DMS153 treated with DMSO at 0.1 percent for 48 hours (cell line): Measurements from ENCODE around the gene CNN2.

Source experiments
- DNase-seq: peaks from one replicate; lab custom pipeline; 2025; ENCODE audit not compliant: unreplicated experiment; lab: John Stamatoyannopoulos, UW

CNN2 gene

DNA sequence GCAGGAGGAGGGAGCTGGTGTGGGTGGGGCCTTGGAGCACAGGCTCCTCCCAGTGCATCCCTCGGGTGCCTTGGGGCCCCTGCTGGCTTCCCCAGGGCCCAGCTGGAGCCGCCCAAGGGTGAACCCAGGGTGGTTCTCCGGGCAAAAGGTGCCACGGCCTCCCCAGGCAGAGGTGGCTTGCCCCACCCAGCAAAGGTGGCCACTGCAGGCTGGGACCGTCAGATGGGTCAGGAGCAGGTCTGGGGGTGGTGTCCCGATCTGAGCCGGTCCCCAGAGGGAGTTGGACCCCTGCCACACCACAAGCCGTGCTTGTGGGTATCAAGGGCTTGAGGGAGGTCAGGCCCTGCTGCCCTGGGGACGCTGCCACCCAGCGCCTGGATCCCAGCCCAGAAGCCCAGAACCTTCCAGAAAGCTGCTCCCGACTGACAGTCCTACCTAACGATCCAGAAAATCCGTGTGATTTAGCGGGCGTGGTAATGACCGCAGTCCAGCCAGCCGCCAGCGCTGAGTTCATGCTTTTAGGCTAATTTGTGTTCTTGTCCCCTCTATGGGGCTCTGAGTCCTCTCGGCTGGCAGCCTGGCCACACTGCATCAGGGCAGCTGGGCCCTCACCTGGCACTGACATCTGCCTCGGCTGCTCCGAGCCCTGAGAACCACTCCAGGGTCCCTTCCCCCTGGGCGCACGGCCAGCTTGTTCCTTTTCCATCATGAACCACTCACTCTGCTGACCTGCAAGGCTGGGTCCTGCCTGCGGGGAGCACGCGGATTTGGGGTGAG lies 31.2 kb upstream of the CNN2 start:
- DNase-seq, result no peak

DNA sequence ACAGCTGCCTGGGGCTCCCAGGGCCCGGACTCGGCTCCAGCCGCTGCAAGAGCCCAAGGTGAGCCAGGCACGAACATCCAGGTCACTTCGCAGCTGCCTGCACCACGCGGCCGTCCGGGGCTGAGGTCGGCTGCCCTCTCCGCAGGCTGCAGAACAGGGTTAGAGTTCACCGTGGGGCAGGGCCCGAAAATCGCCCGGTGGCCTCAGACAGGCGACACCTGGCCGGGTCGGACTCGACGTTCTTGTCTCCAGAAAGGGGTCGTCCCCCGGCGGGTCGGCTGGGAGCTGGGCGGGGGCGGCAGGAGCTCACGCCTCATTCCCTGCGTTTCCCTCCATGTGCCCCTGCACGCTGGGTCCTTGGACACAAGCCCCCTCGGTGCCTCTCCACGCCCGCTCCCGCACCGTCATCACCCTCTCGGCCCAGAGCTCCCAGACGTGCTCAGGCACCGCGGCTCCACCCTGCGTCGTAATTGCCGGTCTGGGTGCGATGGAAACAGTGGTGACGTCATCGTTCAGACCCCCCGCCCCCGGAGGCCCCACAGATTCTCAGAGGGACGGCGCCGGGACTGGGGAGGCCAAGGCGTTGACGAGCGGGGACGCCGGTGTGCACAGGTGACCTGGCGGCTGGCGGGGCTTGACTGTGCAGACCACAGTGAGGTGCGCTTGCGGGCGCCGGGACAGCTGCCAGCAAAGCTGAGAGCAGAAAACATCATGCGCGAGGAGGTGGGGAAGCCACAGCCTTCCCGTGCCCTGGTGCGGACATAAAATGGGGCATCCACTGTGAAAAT lies 30.2 kb upstream of the CNN2 start:
- no peak for DNase-seq

DNA sequence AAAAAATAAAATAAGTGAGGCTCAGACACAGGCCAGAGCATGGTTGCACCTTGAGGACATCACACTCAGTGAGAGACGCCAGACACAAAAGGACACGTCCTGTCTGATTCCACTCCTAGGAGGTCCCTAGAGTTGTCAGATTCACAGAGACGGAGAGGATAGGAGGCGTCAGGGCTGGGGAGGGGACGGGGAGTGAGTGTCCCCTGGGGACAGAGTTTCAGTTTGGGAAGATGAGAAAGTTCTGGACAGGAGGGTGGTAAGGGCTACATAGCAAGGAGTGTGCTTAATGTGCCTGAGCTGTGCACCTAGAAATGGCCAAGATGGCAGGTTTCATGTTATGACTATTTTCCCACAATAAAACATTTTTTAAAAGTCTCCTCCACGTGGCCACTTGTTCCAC lies 28.3 kb upstream of the CNN2 start:
- no peak for DNase-seq

DNA sequence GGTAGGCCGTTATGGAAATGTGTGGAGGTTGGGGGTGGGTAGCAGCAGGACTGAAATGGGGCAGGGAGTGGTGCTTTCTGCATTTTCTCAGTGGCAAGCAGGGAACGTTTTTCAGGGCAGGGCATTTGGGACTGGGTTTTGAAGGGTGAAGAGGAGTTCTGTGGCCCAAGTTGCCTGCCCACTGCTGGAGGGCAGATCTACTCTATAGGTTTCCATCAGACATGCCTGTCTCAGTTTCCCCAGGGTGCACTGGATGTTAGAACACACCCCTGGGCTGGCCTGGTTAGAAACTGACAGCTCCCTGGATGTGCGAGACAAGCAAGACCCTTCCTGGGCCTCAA lies 27.1 kb upstream of the CNN2 start:
- DNase-seq, result no peak

DNA sequence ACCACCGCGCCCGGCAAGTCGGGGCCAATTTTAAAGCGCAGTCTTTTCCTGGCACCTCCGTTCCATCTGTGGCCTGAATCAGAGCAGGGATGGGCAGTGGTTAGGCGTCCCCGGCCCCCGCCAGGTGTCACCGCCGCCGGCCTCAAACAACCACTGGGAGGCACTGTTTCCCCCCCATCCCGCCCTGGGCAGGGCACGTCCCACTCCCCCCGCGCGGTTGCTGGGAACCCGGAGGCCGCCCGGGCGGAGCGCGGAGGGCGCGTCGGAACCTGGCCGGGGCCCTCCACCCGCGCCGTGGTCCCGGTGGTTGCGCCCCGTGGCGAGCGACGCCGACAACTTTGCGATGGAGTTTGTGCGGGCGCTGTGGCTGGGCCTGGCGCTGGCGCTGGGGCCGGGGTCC lies 26.3 kb upstream of the CNN2 start, which contains the start of gene GRIN3B:
Gene GRIN3B (plus strand): TSS at position 325 of the 400 bp plus-strand sequence. CDS start 19 bp downstream, at position 344.
- DNase-seq, result no peak

DNA sequence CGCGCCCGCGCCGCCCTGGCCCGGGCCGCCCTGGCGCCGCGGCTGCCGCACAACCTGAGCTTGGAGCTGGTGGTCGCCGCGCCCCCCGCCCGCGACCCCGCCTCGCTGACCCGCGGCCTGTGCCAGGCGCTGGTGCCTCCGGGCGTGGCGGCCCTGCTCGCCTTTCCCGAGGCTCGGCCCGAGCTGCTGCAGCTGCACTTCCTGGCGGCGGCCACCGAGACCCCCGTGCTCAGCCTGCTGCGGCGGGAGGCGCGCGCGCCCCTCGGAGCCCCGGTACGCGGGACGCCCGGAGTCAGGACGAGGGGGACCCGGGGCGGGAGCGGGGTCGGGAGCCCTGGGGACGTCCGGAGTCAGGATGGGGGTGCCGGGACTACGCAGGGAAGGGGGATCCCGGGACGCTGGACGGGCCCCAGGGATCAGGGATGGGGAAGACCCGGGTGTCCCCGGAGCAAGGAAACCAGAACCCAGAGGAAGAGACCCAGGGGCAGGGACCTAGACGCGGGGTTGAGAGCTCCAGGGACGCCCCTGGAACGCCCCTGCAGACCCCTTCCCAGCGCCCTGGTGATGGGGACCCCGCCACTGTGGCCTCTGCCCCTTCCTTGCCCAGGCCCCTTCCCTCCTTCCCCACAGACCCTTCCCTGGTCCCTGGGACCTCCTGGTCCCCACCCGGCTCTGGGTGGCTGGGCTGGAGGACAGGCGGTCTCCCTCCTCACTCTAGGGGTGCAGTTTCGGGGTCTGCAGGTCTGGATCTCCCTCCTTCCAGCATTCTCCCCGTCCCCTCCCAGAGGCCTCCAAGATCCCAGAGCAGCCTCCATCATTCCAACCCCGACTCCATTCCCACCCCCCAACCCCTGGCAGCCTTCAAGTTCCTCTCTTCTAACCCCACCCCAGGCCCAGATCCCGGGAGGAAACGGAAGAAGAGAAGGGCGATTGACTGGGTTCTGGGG lies 25.5 kb upstream of the CNN2 start:
- DNase-seq, result no peak

DNA sequence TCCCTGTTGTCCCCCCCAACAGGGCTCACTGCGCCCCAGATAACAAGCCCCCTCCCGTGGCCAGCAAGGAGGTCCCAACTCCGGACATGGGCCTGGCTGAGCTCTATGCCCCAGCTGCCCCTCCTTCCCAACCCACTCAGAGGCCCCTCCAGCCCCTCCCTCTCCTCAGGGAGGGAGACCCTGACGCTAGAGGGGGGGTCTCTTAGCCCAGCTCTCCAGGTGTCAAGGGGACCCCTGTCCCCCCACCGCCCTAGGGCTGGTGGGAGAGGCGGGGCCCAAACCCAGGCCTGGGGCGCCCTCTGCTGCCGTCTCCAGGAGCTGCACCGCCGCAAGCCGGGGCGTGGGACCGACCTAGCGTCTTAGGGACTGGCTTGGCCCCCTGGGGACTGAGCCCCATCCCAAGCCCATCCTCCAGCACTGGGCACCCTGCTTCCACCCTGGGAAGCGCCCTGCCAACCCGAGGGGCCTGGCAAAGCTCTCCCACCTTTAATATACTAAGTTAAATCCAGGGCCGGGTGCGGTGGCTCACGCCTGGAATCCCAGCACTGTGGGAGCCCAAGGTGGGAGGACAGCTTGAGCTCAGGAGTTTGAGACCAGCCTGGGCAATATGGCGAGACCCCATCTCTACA lies 24.8 kb upstream of the CNN2 start:
- no peak for DNase-seq

DNA sequence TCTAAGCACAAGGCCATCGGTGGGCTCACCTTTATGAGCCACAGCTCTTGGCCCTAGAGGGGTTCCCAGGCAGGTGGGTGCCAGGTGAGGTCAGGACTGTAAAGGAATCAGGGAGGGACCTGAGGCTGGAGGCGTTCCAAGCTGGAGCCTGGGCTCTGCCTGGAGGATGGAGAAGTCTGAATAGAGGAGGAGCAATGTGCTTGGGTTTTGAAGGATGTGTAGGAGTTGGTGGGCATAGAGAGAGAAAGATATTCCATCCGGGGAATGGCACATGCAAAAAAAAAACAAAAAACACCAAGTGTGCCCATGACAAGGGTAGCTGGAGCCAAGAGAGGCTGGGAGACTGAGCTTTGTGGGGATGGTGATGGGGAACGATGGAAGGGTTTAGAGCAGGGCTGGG lies 23.8 kb upstream of the CNN2 start:
- no peak for DNase-seq

DNA sequence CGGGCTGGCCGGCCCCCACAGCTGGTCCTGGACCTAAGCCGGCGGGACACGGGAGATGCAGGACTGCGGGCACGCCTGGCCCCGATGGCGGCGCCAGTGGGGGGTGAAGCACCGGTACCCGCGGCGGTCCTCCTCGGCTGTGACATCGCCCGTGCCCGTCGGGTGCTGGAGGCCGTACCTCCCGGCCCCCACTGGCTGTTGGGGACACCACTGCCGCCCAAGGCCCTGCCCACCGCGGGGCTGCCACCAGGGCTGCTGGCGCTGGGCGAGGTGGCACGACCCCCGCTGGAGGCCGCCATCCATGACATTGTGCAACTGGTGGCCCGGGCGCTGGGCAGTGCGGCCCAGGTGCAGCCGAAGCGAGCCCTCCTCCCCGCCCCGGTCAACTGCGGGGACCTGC lies 23.1 kb upstream of the CNN2 start:
- DNase-seq, result no peak

DNA sequence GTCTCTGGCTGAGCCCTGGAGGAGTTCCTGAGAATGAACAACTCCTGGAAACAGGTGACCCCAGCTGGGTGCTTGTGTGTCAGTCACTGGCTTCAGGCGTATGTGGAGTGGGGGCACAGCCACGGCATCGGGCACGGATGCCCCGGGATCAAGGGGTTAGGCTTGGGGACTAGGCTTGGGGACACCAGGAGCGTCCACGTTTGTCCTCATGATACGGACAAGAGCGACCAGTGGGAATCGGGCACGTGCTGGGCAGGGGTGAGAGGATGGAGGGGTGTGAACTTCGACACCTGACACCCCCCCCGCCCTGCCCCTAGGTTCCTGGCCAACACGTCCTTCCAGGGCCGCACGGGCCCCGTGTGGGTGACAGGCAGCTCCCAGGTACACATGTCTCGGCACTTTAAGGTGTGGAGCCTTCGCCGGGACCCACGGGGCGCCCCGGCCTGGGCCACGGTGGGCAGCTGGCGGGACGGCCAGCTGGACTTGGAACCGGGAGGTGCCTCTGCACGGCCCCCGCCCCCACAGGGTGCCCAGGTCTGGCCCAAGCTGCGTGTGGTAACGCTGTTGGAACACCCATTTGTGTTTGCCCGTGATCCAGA lies 22.1 kb upstream of the CNN2 start:
- DNase-seq, result no peak

DNA sequence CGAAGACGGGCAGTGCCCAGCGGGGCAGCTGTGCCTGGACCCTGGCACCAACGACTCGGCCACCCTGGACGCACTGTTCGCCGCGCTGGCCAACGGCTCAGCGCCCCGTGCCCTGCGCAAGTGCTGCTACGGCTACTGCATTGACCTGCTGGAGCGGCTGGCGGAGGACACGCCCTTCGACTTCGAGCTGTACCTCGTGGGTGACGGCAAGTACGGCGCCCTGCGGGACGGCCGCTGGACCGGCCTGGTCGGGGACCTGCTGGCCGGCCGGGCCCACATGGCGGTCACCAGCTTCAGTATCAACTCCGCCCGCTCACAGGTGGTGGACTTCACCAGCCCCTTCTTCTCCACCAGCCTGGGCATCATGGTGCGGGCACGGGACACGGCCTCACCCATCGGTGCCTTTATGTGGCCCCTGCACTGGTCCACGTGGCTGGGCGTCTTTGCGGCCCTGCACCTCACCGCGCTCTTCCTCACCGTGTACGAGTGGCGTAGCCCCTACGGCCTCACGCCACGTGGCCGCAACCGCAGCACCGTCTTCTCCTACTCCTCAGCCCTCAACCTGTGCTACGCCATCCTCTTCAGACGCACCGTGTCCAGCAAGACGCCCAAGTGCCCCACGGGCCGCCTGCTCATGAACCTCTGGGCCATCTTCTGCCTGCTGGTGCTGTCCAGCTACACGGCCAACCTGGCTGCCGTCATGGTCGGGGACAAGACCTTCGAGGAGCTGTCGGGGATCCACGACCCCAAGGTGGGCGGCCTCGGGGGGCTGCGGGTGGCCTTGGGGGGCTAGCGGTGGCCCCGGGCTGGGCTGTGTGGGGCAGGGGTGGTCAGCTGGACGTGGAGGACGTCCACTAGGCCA lies 21.4 kb upstream of the CNN2 start:
- DNase-seq, result no peak

DNA sequence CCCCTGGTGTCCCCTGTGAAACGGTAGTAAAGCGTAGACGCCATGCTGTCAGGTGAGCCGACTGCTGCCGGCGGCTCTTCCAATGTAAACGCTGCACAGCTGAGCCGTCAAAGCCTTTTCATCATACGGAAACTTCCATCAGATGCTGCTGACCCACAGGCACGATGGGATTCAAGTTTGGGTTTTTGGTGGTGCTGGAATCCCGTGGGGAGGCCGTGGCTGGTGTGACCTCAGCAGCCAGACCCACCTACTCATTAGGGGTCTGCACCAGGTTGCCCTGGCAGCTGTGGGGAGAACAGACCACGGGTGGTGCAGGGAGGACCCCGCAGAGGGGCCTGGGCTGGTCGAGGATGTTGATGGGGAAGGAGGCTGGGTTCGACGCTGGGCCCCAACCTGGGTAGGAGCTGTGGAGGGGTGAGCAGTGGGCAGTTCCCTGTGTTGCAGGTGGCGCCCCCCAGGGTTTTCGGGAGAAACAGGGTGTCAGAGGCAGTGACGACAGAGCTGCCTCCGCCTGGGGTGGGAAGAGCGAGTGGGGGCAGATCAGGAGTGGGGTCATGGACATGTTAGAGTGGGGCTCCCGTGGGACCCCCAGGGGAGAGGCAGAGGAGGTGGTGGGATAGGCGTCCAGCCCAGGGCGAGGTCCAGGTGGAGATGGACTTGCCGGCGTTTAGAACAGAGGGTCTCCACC lies 19.6 kb upstream of the CNN2 start:
- no peak for DNase-seq

DNA sequence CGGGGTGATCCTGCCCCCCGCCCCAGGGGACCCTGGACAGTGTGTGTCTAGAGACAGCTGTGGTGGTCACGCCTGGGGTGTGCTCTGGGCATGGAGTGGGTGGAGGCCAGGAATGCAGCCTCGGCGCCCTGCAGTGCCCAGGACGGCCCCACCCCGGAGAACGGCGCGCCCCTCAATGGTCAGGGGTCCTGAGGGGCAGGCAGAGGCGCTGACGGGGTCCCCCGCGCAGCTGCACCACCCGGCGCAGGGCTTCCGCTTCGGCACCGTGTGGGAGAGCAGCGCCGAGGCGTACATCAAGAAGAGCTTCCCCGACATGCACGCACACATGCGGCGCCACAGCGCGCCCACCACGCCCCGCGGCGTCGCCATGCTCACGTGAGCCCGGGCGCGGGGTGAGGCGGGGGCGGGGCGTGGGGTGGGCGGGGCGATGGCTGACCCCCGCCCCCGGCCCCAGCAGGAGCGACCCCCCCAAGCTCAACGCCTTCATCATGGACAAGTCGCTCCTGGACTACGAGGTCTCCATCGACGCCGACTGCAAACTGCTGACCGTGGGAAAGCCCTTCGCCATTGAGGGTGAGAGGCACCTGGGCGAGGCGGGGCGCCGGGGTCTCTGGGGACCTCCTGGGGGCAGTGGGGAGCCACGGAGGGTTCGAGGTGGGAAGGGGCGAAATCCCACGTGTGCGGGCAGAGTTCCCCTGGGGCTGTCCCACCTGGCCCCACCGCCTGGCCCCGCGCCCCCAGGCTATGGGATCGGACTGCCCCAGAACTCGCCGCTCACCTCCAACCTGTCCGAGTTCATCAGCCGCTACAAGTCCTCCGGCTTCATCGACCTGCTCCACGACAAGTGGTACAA lies 18.8 kb upstream of the CNN2 start:
- DNase-seq, result no peak

DNA sequence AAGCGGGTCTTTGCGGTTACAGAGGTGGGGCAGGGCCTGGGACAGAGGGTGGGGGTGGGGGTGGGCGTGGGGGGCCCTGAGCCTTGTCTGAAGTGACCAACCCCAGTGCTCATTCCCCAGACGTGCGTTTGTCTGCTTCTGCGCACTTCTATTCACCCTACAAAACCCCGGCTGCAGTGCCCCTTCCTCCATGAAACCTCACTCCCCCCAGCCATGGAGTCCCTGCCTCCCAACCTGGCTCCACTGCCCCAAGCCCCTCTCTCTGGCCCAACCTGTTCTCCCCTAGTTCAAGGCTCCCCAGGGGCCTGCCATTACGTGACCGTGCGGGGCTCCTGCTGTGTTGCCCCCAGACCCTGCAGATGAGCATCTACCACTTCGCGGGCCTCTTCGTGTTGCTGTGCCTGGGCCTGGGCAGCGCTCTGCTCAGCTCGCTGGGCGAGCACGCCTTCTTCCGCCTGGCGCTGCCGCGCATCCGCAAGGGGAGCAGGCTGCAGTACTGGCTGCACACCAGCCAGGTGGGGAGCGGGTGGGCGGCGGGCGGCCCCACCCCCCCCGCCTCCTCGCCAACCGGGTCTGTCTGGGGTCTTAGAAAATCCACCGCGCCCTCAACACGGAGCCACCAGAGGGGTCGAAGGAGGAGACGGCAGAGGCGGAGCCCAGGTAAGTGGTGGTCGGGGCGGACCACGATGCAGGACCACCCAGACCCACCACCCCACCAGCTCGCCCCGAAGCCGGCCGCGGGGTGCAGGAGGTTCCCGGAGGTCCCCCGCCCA lies 18.0 kb upstream of the CNN2 start:
- DNase-seq, result no peak

DNA sequence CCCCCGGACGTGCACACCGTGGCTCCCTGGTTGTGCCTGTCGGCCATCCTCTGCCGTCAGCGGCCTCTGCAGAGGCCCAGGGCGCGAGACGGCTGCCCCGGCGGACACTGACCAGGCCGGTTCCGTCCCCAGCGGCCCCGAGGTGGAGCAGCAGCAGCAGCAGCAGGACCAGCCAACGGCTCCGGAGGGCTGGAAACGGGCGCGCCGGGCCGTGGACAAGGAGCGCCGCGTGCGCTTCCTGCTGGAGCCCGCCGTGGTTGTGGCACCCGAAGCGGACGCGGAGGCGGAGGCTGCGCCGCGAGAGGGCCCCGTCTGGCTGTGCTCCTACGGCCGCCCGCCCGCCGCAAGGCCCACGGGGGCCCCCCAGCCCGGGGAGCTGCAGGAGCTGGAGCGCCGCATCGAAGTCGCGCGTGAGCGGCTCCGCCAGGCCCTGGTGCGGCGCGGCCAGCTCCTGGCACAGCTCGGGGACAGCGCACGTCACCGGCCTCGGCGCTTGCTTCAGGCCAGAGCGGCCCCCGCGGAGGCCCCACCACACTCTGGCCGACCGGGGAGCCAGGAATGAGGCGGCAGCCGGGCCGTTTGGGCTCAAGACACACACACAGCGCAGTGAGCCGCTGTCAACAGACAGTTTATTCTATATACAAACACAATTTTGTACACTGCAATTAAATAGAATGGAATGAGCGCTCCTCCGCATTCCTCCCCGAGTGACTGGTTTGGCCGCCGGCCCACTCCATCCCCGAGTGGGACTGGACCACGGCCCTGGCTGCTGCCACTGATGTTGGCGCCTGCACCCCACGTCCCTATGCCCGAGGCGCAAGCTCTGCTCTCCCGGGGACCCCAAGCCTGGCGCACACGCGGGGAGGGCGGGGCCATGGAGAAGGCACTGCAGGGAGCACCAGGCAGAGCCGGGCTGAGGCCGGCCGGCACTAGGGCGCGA lies 17.1 kb upstream of the CNN2 start:
- DNase-seq, result no peak

DNA sequence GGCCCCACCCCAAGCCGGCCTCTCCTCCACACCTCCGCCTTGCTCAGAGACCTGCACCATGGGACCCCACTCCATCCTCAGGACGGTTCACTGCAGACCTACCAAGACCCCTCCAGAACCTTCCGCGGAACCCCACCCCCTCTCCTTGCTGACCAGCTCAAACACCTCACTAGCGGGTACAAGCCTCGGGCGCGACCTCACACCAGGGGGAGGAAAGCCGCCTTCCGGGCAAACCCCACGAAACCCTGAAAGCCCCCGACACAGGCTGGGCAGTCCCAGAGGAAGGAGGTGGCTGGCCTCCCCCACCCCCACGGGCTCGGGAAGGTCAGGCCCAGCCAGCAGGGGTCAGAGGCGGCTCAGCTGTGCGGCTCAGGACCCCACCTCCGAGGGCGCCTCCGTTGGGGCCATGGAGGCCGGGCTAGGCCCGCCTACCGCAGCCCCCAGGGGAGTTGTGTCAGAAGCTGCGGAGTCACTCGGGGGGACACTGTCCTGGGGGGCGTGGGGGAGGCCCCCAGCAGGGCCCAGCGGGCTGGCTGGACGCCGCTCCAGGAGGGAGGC lies 16.3 kb upstream of the CNN2 start:
- no peak for DNase-seq
